ENCODE data around the gene LRRC38.
A peak's percentile ranks its signal among the peaks of the same experiment; 100 is the strongest.

The LRRC38 gene

GRCh38 chr1:13539683-13540082 is 25.9 kb upstream of the LRRC38 start:
- Mint-ChIP-seq H3K27ac (no peak overlapping the region), H3K9me3 (no peaks in the 10 kb centered on the region), H3K4me3 (no peak overlapping the region), H3K36me3 (ENCODE audit: low read depth) (no peaks in the 10 kb centered on the region), H3K4me1 (no peaks in the 10 kb centered on the region), H3K27me3 (peaks cover 2% of the 10 kb centered on the region)
- DNase-seq (no peak), ATAC-seq (no peak)

- DNase-seq (no peak), ATAC-seq (no peak)
- Mint-ChIP-seq H3K27ac (no peak overlapping the region), H3K27me3 (peaks cover 2% of the 10 kb centered on the region), H3K4me3 (no peak overlapping the region), H3K36me3 (ENCODE audit: low read depth) (no peaks in the 10 kb centered on the region), H3K9me3 (no peaks in the 10 kb centered on the region), H3K4me1 (no peaks in the 10 kb centered on the region)
Observed at GRCh38 chr1:13538832-13539231, 25.0 kb upstream of the LRRC38 start.

- ATAC-seq, result no peak
- Mint-ChIP-seq H3K36me3 (ENCODE audit: low read depth) (no peaks in the 10 kb centered on the region), H3K9me3 (no peaks in the 10 kb centered on the region), H3K27me3 (peaks cover 2% of the 10 kb centered on the region), H3K4me3 (no peak overlapping the region), H3K27ac (no peak overlapping the region), H3K4me1 (no peaks in the 10 kb centered on the region)
- no peak for DNase-seq
Observed at GRCh38 chr1:13536571-13536970, 22.8 kb upstream of the LRRC38 start.

DNA sequence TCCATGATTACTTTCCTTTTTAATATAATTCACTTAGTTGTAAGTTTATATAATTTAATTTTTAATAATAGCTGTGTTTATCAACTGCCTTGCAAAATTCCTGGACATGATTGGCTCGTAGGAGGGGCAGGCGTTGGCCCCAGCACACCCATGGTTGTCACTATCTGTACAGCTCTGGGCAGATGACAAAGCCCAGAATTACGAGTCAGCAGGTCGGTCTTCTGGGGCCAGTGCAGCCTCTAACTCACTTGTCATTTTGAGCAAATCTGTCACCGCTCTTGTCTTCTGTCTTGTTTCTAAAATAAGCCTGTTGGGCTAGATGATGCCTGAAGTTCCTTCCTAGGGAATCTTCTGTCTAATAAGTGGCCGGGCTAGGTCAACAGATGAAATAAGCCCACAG is 21.4 kb upstream of the LRRC38 start:
- peaks cover 2% of the 10 kb centered on the region for H3K27me3 Mint-ChIP-seq
- no peaks in the 10 kb centered on the region for H3K4me1 Mint-ChIP-seq
- ATAC-seq (no peak), DNase-seq (no peak)
- H3K36me3 Mint-ChIP-seq (ENCODE audit: low read depth), result no peaks in the 10 kb centered on the region
- no peak overlapping the region for H3K4me3 Mint-ChIP-seq
- no peak overlapping the region for H3K27ac Mint-ChIP-seq
- H3K9me3 Mint-ChIP-seq, result no peaks in the 10 kb centered on the region

GRCh38 chr1:13528320-13528719 is 14.5 kb upstream of the LRRC38 start:
- Mint-ChIP-seq H3K4me1 (no peaks in the 10 kb centered on the region), H3K4me3 (no peak overlapping the region), H3K27ac (no peak overlapping the region), H3K36me3 (ENCODE audit: low read depth) (no peaks in the 10 kb centered on the region), H3K9me3 (no peaks in the 10 kb centered on the region), H3K27me3 (peaks cover 4% of the 10 kb centered on the region)
- ATAC-seq (no peak), DNase-seq (no peak)

- ATAC-seq (no peak), DNase-seq (no peak)
- Mint-ChIP-seq H3K4me3 (no peak overlapping the region), H3K27ac (no peak overlapping the region), H3K4me1 (no peaks in the 10 kb centered on the region), H3K9me3 (peaks cover 4% of the 10 kb centered on the region), H3K36me3 (ENCODE audit: low read depth) (no peaks in the 10 kb centered on the region), H3K27me3 (peaks cover 7% of the 10 kb centered on the region)
Observed at GRCh38 chr1:13523780-13524477, 10.1 kb upstream of the LRRC38 start.

- Mint-ChIP-seq H3K27ac (no peak overlapping the region), H3K36me3 (ENCODE audit: low read depth) (no peaks in the 10 kb centered on the region), H3K27me3 (peaks cover 16% of the 10 kb centered on the region), H3K4me1 (no peaks in the 10 kb centered on the region), H3K9me3 (peaks cover 4% of the 10 kb centered on the region), H3K4me3 (no peak overlapping the region)
- DNase-seq (no peak), ATAC-seq (no peak)
Observed at GRCh38 chr1:13520985-13521384, 7.2 kb upstream of the LRRC38 start.

GRCh38 chr1:13517193-13517812 is 3.5 kb upstream of the LRRC38 start:
- no peaks in the 10 kb centered on the region for H3K4me1 Mint-ChIP-seq
- H3K27ac Mint-ChIP-seq, result no peak overlapping the region
- H3K27me3 Mint-ChIP-seq, result peaks cover 40% of the 10 kb centered on the region
- no peak overlapping the region for H3K4me3 Mint-ChIP-seq
- no peak for ATAC-seq
- peaks cover 4% of the 10 kb centered on the region for H3K9me3 Mint-ChIP-seq
- peak; percentile 15 for DNase-seq
- no peaks in the 10 kb centered on the region for H3K36me3 Mint-ChIP-seq (ENCODE audit: low read depth)

DNA sequence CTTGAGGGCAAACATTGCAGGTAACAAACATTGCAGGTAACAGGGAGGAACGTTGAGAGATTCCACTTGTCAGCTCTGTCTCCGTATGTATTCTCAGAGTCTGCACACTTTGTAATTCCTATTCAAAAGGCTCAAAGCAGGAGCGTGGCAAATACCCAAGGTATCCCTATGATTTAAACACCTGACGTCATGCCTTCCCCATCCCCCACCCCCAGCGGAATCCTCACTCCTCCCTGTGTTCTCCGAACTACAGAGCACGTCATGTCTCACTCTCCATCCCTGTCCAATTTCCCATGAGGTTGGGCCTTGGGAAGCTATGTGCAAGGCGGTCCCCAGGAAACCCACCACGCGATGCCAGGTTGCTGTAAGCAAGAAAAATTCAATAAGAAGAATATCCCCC is 2.8 kb upstream of the LRRC38 start:
- DNase-seq (no peak), ATAC-seq (no peak)
- Mint-ChIP-seq H3K4me1 (no peaks in the 10 kb centered on the region), H3K36me3 (ENCODE audit: low read depth) (no peaks in the 10 kb centered on the region), H3K27ac (no peak overlapping the region), H3K4me3 (no peak overlapping the region), H3K27me3 (peaks cover 46% of the 10 kb centered on the region), H3K9me3 (peaks cover 4% of the 10 kb centered on the region)

DNA sequence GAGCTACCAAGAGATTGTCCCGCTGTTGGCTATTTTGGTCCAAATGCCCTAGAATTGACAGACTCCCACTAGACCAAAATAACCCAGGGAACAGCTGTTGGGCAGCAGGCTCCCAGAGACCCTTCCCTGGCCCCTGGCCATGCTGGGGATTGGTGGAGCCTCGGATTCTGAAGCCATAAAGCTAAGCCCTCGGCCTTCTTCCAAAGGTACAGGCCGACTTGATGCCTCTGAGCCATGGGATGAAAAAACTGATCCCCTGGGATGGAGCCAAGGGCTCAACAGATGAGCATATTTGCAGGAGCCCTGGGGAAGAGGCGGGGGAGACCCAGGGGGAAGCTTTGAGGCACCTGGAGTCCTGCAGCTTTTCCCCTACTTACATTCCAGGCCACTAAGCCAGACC is 1.0 kb upstream of the LRRC38 start:
- DNase-seq, result no peak
- Mint-ChIP-seq H3K27me3 (peaks cover 51% of the 10 kb centered on the region), H3K9me3 (peaks cover 4% of the 10 kb centered on the region), H3K27ac (no peak overlapping the region), H3K36me3 (ENCODE audit: low read depth) (no peaks in the 10 kb centered on the region), H3K4me1 (no peaks in the 10 kb centered on the region), H3K4me3 (no peak overlapping the region)
- no peak for ATAC-seq

DNA sequence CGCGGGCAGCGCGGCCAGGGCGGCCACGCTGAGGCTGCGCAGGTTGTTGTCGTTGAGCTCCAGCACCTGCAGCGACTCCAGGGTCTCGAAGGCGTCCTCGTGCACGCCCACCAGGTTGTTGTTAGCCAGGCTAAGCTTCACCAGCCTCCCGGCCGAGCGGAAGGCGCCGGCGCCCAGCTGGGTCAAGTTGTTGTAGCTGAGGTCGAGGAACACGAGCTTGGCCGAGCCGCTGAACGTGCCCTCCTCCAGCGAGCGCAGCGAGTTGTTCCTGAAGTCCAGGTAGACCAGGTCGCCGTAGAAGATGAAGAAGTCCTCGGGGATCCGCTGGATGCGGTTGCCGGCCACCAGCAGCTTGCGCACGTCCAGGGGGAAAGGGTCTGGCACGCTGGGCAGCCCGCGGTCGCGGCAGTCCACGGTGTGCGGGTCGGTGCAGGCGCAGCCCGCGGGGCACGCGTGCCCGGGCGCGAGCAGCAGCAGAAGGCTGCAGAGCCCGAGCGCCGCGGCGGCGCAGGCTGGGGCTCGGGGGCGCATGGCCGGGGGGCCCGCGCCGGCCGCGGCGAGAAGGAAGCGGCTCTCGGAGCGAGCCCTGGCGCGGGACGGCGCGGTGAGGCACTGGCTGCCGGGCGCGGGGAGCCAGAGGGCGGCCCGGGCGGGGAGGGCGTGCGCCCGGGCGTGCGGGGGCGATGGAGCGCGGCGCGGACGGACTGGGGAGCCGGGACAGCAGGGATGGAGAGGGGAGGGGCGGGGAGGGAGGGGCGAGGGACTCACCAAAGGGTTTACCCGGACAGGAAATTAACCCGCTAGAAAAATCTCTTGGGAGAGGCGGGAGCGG is 524 bp downstream of the LRRC38 start:
- Mint-ChIP-seq H3K4me3 (no peak overlapping the region), H3K27ac (no peak overlapping the region), H3K9me3 (no peaks in the 10 kb centered on the region), H3K4me1 (no peaks in the 10 kb centered on the region), H3K27me3 (peaks cover 51% of the 10 kb centered on the region), H3K36me3 (ENCODE audit: low read depth) (no peaks in the 10 kb centered on the region)
- ATAC-seq (no peak), DNase-seq (no peak)

- no peaks in the 10 kb centered on the region for H3K9me3 Mint-ChIP-seq
- H3K4me1 Mint-ChIP-seq, result no peaks in the 10 kb centered on the region
- H3K4me3 Mint-ChIP-seq, result no peak overlapping the region
- H3K27me3 Mint-ChIP-seq, result peaks cover 44% of the 10 kb centered on the region
- no peaks in the 10 kb centered on the region for H3K36me3 Mint-ChIP-seq (ENCODE audit: low read depth)
- ATAC-seq, result no peak
- DNase-seq, result no peak
- H3K27ac Mint-ChIP-seq, result no peak overlapping the region
Observed at GRCh38 chr1:13512472-13512871, 1.3 kb downstream of the LRRC38 start.

DNA sequence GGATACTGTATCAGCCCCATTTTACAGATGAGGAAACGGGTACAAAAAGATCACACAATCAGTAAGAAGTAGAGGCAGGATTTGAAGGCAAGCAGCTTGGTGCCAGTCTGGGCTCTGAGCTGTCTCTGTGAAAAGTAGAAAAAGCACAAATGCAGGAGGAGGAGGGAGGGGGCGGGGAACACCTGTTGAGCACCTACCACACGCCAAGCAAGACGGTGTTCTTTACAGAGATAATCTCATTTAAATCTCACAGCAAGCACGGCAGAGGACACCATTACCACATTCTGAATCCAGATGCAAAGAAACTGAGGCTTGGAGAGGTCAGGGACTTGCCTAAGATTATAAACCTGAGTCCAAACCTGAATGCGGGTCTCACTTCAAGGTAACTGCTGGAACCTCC is 3.3 kb downstream of the LRRC38 start:
- no peak overlapping the region for H3K27ac Mint-ChIP-seq
- H3K36me3 Mint-ChIP-seq (ENCODE audit: low read depth), result no peaks in the 10 kb centered on the region
- no peak for ATAC-seq

GRCh38 chr1:13507075-13507474 is 6.7 kb downstream of the LRRC38 start:
- Mint-ChIP-seq H3K27me3 (peaks cover 12% of the 10 kb centered on the region), H3K4me1 (no peaks in the 10 kb centered on the region), H3K36me3 (ENCODE audit: low read depth) (no peaks in the 10 kb centered on the region)

More for the DNA sequence above, 3.3 kb downstream of the LRRC38 start:
- H3K9me3 Mint-ChIP-seq, result no peaks in the 10 kb centered on the region
- H3K4me3 Mint-ChIP-seq, result no peak overlapping the region
- H3K27me3 Mint-ChIP-seq, result peaks cover 36% of the 10 kb centered on the region
- no peaks in the 10 kb centered on the region for H3K4me1 Mint-ChIP-seq
- DNase-seq, result no peak

DNA sequence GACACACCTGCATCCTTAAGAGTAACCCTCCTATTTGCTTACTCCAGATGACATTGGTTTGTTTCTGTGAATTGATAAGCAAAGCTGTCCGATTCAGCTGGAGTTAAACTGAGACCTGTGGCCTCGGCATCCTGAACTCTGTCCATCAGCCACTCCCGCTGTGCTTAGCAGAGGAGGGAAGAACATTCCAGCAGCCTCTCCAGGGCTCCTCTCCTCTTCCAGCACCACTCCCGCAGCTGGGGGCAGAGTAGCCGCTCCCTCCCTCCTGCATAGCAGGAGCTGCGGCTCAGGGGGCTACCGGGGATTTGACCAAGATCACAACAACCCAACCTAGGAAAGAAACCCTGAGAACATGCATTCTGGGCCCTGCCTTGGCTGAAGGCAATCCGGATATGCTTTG is 8.8 kb downstream of the LRRC38 start:
- ATAC-seq, result no peak
- Mint-ChIP-seq H3K36me3 (ENCODE audit: low read depth) (no peaks in the 10 kb centered on the region), H3K4me1 (no peaks in the 10 kb centered on the region), H3K27me3 (peaks cover 8% of the 10 kb centered on the region), H3K27ac (no peak overlapping the region), H3K9me3 (no peaks in the 10 kb centered on the region), H3K4me3 (no peak overlapping the region)
- DNase-seq, result no peak

More at GRCh38 chr1:13507075-13507474, 6.7 kb downstream of the LRRC38 start:
- ATAC-seq (no peak), DNase-seq (no peak)
- H3K9me3 Mint-ChIP-seq, result no peaks in the 10 kb centered on the region
- H3K27ac Mint-ChIP-seq, result no peak overlapping the region
- H3K4me3 Mint-ChIP-seq, result no peak overlapping the region
